ENCODE results near the gene ING3.

DNA sequence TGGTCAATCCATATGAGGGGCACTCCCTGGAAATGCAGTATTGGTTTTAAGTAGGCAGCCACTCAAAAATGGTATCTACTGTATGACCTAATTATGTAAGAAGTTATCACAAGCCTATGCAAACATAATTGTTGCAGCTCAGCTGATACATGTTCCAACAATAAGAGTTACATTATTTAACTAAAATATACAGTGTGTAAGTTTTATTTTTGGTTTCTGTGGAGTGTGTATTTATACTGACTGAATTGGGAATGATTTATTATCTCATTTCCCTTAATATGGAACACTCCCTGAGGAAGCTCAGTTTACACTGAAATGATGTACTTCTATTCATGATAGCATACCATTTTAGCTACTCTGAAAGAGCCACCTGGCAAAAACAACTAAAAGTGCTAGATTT, 2.6 kb upstream of the ING3 start:
- TF ChIP-seq, protein P1, sequence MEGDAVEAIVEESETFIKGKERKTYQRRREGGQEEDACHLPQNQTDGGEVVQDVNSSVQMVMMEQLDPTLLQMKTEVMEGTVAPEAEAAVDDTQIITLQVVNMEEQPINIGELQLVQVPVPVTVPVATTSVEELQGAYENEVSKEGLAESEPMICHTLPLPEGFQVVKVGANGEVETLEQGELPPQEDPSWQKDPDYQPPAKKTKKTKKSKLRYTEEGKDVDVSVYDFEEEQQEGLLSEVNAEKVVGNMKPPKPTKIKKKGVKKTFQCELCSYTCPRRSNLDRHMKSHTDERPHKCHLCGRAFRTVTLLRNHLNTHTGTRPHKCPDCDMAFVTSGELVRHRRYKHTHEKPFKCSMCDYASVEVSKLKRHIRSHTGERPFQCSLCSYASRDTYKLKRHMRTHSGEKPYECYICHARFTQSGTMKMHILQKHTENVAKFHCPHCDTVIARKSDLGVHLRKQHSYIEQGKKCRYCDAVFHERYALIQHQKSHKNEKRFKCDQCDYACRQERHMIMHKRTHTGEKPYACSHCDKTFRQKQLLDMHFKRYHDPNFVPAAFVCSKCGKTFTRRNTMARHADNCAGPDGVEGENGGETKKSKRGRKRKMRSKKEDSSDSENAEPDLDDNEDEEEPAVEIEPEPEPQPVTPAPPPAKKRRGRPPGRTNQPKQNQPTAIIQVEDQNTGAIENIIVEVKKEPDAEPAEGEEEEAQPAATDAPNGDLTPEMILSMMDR (IDR thresholded peaks at IDR 0.05), result no peak
- TF ChIP-seq POLR2AphosphoS5 (IDR thresholded peaks at IDR 0.05; ENCODE audit: low read depth, low read length), result no peak
- no peak for TF ChIP-seq SIN3A (IDR thresholded peaks at IDR 0.05; ENCODE audit: borderline replicate concordance, insufficient read depth, low read depth, low read length)
- TF ChIP-seq, protein P2, sequence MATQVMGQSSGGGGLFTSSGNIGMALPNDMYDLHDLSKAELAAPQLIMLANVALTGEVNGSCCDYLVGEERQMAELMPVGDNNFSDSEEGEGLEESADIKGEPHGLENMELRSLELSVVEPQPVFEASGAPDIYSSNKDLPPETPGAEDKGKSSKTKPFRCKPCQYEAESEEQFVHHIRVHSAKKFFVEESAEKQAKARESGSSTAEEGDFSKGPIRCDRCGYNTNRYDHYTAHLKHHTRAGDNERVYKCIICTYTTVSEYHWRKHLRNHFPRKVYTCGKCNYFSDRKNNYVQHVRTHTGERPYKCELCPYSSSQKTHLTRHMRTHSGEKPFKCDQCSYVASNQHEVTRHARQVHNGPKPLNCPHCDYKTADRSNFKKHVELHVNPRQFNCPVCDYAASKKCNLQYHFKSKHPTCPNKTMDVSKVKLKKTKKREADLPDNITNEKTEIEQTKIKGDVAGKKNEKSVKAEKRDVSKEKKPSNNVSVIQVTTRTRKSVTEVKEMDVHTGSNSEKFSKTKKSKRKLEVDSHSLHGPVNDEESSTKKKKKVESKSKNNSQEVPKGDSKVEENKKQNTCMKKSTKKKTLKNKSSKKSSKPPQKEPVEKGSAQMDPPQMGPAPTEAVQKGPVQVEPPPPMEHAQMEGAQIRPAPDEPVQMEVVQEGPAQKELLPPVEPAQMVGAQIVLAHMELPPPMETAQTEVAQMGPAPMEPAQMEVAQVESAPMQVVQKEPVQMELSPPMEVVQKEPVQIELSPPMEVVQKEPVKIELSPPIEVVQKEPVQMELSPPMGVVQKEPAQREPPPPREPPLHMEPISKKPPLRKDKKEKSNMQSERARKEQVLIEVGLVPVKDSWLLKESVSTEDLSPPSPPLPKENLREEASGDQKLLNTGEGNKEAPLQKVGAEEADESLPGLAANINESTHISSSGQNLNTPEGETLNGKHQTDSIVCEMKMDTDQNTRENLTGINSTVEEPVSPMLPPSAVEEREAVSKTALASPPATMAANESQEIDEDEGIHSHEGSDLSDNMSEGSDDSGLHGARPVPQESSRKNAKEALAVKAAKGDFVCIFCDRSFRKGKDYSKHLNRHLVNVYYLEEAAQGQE (IDR thresholded peaks at IDR 0.05; ENCODE audit: insufficient read depth in 1 of 2, low read depth in 2 of 2, low read length in 1 of 2), result no peak

Data from Panc1 (cell line).